H7 (cell line): ENCODE measurements around the gene NQO2. TPM values are rescaled to one million over a fixed set of nuclear protein-coding genes. Genes with fewer than 3 reads are reported as not detected.
"Not testable (repeated sequence)": the region's sequence is repeated elsewhere in the genome, so short reads cannot be mapped to it uniquely, and the experiment has no call there.

Experiments used
- DNase-seq: peaks from one replicate; pipeline ENCODE4 v3.0.0; 2012
- H3K27me3 ChIP-seq: 2 replicates; pipeline ENCODE4 v1.6.0; 2011; ENCODE audit warnings: mild to moderate bottlenecking, low read length; ENCODE audit not compliant: control insufficient read depth, insufficient read depth
- H3K36me3 ChIP-seq: replicated peaks from 2 replicates; pipeline ENCODE4 v1.5.1; 2011; ENCODE audit warnings: low read length; ENCODE audit not compliant: control insufficient read depth, insufficient read depth
- H3K4me3 ChIP-seq: 2 replicates; pipeline ENCODE4 v1.5.1; 2011; ENCODE audit warnings: low read depth, mild to moderate bottlenecking, control low read depth, low read length, moderate library complexity; ENCODE audit not compliant: insufficient read depth
- total RNA-seq: library from RNA; depleted of rRNA; stranded (reverse); fragments of >200 nt; shearing (Covaris generic); gene quantifications from 2 replicates; pipeline ENCODE4 v1.2.3, GENCODE V29; 2014

The NQO2 gene
- total RNA-seq, 1 experiment from 2014 or later, result 76.0 TPM

DNA sequence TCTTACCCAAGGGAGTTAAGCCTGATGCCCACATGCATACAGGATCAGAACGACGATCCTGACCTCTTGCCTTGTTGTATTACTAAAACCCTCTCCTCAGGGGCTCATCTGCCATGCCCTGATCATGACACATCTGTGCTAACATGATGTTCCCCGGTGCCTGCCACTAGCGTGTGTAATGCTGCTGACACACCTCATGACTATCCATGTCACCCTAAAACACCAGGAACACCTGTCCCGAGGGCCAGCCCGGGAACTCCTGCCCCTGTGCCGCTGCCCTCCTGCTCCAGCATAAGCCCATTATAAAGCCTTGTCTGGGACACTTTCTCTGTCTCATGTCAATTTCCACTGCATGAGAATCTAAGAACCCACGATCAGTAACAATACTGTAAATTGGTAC, 35.9 kb upstream of the NQO2 start:
- peak; percentile 11 for DNase-seq
- no peaks in the 10 kb centered on the region for H3K27me3 ChIP-seq
- no peak overlapping the region for H3K4me3 ChIP-seq
- H3K36me3 ChIP-seq, result no peaks in the 10 kb centered on the region

DNA sequence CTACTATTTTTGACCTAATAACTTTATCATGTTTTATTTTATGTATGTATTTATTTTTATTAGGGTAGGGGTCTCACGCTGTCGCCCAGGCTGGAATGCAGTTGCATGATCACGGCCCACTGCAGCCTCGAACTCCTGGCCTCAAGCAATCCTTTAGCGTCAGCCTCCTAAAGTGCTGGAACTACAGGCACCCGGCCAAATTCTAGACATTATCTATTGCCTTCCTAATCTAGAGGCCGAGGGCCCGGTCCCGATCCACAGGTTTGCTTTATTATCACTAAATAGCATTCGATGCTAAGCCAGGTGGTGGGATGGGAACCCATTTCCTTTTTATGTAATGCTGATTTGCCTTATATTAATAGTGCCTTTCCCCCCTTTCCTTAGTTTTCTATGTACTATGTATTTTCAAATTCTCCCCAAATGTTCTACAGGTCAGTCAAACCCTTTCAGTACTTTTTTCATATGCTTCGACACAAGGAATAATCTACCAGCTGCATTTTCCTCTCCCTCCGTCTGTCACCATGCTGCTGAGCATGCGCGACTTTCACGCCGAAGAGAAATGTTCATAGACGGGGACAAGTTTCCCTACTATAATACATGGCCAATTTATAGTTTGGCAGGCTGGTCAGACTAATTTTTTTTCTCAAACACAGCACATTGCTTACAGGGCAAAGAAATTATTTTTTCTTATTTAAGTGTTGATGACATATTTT, 34.7 kb upstream of the NQO2 start:
- DNase-seq, result peak; percentile 2
- H3K36me3 ChIP-seq, result no peaks in the 10 kb centered on the region
- no peak overlapping the region for H3K4me3 ChIP-seq
- H3K27me3 ChIP-seq, result no peaks in the 10 kb centered on the region

DNA sequence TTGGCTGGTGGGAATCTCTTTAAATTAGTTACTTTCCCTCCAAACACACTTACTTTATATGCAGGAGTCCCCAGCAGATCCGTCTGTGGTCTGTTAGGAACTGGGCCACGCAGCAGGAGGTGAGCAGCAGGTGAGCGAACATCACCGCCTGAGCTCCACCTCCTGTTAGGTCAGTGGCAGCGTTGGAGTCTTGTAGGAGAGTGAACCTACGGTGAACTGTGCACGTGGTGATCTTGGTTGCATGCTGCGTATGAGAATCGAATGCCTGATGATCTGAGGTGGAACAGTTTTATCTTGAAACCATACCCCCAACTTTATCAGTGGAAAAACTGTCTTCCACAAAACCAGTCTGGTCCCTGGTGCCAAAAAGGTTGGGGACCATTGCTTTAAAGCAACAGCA, 33.3 kb upstream of the NQO2 start:
- peak; percentile 18 for DNase-seq
- Histone ChIP-seq H3K4me3 (no peak overlapping the region), H3K27me3 (no peaks in the 10 kb centered on the region), H3K36me3 (no peaks in the 10 kb centered on the region)

DNA sequence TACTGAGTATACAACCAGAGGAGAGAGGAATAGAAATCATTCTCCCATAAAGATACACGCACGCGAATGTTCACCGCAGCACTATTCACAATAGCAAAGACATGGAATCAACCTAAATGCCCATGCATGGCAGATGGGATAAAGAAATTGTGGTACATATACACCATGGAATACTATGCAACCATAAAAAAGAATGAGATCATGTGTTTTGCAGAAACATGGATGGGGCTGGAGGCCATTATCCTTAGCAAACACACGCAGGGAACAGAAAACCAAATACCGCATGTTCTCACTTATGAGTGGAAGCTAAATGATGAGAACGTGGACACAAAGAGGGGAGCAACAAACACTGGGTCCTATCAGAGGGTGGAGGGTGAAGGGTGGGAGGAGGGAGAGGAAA, 31.8 kb upstream of the NQO2 start:
- H3K36me3 ChIP-seq, result no peaks in the 10 kb centered on the region
- DNase-seq, result no peak
- H3K27me3 ChIP-seq, result no peaks in the 10 kb centered on the region
- no peak overlapping the region for H3K4me3 ChIP-seq

DNA sequence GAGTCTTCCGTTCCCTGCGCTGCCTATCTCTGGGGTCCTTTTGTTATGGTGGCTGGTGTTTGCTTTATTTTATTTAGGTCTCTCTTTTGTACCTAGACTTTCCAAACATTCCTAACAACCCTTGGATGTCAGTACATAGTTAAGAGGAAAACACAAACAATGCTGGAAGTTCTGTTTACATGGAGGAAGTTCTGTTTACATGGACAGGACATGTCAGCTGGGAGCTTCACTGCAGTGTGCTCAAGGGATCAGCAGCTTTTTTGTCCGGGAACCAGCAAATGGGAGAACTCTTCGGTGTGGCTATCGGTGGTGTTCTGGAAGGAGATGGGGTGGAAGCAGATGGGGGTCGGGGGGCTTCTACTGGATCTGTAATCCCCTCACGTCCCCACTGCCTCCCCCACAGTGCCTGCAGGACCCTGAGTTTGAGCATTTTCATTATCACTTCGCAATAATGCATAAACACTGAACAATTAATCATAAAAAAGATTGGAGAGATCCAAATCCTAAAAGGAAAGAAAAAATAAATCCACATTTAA, 31.0 kb upstream of the NQO2 start:
- no peak overlapping the region for H3K4me3 ChIP-seq
- no peaks in the 10 kb centered on the region for H3K36me3 ChIP-seq
- H3K27me3 ChIP-seq, result no peaks in the 10 kb centered on the region
- no peak for DNase-seq

DNA sequence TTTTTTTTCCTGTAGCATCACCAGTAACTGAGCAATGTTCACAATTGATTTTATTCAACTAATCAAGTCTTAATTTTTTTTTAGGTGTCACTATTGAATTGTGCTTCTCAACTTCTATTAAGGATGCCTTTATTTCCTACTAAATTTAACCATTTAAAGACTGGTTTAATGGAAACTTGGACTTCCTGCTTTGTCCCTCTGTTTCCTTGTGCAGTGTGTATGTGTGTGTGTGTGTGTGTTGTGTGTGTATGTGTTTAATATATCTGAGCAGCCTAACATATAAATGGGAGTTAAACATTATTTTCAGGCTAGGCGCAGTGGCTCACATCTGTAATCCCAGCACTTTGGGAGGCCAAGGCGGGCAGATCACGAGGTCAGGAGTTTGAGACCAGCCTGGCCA, 30.1 kb upstream of the NQO2 start:
- no peaks in the 10 kb centered on the region for H3K36me3 ChIP-seq
- H3K27me3 ChIP-seq, result no peaks in the 10 kb centered on the region
- H3K4me3 ChIP-seq, result no peak overlapping the region
- no peak for DNase-seq

DNA sequence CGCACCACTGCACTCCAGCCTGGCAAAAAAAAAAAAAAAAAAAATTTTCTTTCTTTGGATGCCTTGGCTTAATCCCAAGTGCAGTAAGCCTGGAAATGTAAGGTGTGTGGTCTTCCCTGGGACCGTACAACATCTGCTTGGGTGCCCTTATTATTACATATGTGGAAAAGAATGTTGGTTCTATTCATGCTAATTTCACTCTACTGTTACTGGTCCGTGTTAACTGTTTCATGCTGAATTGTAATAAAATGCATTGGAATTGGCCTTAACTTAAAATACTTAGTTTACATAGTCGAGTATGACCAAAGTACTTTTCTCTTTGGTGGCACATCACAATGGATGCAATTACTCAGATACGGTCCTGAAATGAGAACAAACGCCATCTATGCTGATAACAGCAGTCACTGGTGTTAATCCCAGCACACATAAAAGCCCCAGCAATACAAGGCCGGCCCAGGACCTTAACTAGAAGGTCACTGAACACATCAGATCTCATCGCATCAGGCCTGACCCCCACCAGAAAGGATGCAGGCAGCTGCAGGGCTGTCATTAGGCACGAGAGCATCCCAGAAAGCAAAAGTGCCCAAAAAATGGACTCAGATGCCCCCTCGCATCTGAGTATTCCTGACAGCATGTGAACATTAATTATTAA, 29.5 kb upstream of the NQO2 start:
- Histone ChIP-seq H3K4me3 (no peak overlapping the region), H3K27me3 (no peaks in the 10 kb centered on the region), H3K36me3 (no peaks in the 10 kb centered on the region)
- no peak for DNase-seq

DNA sequence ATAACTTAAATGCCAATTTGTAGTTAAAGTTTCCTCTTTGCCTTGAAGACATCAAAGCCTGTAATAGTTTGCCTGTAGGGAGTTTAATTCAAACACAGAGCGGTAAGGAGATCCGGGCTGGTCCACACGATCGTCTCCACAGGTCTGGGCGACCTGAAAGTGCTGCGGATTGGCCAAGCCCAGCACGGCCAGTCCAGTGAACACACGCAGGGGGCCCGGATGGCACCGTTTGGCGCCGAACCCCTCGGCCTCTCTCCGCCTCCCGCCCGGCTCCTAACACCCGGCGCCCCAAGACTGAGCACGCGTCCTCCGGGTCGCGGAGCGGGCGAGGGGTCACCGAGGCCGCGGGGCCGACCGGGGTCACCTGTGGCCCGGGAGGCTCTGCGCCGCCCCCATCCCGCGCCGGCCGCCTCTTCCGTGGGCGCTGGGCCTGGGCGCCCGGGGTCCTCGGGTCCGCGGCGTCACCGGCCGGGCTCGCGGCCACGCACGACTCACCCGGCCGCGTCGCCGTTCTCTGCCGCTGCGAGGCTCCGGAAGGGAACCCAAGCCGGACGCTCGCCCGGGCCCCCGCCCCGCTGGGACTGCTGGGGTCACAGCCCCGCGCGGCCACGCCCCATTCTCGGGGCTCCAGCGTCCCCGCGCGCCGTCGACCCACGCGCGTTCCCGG, 28.8 kb upstream of the NQO2 start:
- H3K27me3 ChIP-seq, result no peaks in the 10 kb centered on the region
- peak; percentile 82 for DNase-seq
- H3K36me3 ChIP-seq, result no peaks in the 10 kb centered on the region
- H3K4me3 ChIP-seq, result peak overlapping the region; percentile 60

DNA sequence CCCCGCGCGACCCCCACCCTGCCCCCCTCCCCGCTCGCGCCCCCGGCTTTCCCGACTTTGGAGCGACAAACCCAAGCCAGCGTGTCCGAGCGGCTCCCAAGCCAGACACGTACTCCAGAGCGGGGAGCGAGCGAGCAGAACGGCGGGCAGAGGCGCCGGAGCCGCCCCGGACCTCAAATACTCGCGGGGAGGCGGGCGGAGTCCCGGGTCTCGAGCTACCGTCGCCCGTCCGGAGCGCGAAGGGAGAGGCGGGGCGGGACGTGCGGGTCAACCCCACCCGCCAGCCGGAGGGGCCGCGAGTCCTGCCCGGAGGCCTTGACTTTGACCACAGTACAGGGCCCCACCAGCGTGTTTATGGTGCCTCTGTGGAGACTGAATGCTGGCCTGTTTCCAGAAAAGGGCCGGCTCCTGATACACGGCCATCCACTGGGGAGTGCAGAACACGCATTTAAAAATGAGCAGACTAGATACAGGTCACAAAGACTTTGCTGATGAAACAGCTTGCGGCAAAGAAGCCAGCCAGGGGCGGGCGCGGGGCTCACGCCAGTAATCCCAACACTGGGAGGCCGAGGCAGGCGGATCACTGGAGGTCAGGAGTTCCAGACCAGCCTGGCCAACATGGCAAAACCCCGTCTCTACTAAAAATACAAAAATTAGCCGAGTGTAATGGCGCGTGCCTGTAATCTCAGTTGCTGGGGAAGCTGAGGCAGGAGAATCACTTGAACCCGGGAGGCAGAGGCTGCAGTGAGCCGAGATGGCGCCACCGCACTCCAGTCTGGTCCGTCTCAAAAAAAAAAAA, 28.1 kb upstream of the NQO2 start, which contains the start of gene SERPINB6:
Gene SERPINB6, minus strand, starts transcription at position 148 of the 799 bp plus-strand sequence. CDS start 12,235 bp downstream, outside the sequence.
- no peaks in the 10 kb centered on the region for H3K27me3 ChIP-seq
- no peaks in the 10 kb centered on the region for H3K36me3 ChIP-seq
- H3K4me3 ChIP-seq, result peak within 1 kb of the TSS; percentile 60
- peak; percentile 81 for DNase-seq

DNA sequence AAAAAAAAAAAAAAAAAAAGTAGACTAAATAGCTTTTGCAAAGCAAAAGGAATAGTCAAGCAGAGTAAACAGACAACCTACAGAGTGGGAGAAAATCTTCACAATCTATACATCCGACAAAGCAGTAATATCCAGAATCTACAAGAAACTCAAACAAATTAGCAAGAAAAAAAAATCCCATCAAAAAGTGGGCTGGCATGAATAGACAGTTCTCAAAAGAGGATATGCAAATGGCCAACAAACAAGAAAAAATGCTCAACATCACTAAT, 27.5 kb upstream of the NQO2 start:
- H3K36me3 ChIP-seq, H3K4me3 ChIP-seq, DNase-seq, H3K27me3 ChIP-seq: not testable (repeated sequence)

DNA sequence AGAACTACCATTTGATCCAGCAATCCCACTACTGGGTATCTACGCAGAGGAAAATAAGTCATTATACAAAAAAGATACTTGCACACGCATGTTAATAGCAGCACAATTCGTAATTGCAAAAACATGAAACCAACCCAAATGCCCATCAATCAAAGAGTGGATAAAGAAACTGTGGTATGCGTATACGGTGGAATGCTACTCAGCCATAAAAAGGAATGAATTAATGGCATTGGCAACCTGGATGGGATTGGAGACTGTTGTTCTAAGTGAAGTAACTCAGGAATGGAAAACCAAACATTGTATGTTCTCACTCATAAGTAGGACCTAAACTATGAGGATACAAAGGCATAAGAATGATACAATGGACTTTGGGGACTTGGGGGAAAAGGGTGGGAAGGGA, 27.0 kb upstream of the NQO2 start:
- not testable (repeated sequence) for H3K4me3 ChIP-seq, DNase-seq, H3K27me3 ChIP-seq, H3K36me3 ChIP-seq

DNA sequence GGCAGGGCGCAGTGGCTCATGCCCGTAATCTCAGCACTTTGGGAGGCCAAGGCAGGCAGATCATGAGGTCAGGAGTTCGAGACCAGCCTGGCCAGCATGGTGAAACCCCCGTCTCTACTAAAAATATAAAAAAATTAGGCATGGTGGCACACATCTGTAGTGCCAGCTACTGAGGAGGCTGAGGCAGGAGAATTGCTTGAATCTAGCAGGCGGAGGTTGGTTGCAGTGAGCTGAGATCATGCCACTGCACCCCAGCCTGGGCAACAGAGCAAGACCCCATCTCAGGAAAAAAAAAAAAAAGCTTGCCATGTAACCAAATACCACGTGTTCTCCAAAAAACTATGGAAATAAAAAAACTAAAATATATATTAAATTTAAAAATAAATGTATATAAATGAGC, 26.5 kb upstream of the NQO2 start:
- H3K27me3 ChIP-seq, DNase-seq, H3K36me3 ChIP-seq, H3K4me3 ChIP-seq: not testable (repeated sequence)

DNA sequence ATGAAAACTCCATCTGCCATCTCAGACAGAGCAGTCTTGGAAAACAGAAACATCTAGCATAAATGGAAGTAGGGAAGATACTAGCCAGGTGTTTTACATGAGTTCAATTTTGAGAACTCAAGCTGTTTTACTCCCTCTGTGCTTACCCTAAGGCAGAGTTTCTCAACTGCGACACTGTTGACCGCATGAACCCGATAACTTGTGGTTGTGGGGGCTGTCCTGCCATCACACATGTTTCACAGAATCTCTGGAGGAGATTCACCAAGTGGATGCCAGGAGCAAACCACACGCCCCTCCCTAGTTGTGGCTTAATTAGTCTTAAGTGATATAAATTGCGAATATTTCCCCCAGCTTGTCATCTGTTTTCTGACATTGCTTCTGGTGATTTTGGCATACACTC, 26.0 kb upstream of the NQO2 start:
- no peak overlapping the region for H3K4me3 ChIP-seq
- H3K36me3 ChIP-seq, result no peaks in the 10 kb centered on the region
- no peaks in the 10 kb centered on the region for H3K27me3 ChIP-seq
- no peak for DNase-seq

DNA sequence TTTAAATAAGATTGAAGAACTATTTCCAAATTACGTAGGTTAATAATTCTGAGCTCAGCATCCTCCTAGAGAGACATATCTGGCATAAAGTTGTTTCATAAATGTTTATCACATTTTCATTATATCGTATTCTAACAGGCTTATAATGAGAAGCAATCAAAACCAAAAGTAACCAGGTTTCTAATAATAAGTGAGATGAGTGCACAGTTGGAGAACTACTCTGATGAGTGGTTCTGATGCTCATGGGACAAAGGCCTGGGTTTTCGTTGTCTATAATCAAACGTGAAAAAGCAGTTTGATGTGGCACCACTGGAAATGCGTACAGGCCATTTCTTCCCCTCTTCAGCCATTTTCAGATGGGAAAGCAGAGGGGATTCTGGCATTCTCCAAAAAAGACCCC, 23.6 kb upstream of the NQO2 start:
- Histone ChIP-seq H3K27me3 (no peaks in the 10 kb centered on the region), H3K4me3 (no peak overlapping the region), H3K36me3 (no peaks in the 10 kb centered on the region)
- no peak for DNase-seq
